ENCODE measurements around the gene TMUB2.

The TMUB2 gene

DNA sequence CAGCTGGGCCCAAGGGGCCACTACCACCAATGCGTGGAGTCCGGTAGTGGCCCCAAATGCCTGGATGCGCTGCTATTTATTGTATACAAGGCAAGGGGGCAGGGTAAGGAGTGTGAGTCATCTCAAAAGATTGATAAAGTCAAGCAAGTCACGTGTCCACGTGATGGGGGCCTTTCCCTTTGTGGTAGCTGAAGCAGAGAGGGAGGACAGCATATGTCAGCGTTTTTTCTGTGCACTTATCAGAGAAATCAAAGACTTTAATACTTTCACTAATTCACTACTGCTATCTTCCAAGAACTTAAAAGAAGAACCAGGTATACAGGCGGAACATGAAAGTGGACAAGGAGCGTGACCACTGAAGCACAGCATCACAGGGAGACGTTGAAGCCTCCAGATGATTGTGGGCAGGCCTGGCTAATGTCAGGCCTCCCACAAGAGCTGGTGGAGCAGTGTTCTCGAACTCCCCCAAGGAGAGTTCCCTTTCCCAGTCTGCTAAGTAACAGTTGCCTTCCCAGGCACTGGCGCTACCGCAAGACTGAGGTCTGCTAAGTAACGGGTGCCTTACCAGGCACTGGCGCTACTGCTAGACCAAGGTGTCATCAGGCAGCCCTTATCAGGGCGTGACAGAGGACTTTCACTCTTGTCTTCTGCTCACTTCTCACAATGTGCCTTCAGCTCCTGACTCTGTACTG lies 27.1 kb upstream of the TMUB2 start:
- Histone ChIP-seq H3K9me3 (ENCODE audit: control insufficient read depth, low read length) (no peaks in the 10 kb centered on the region), H3K27me3 (replicated peaks; ENCODE audit: control insufficient read depth, insufficient read depth, low read length) (no peaks in the 10 kb centered on the region), H3K4me1 (ENCODE audit: control insufficient read depth, insufficient read depth, low read length) (no peaks in the 10 kb centered on the region), H3K4me3 (ENCODE audit: low read length) (no peak overlapping the region), H3K9ac (ENCODE audit: low read length) (no peak overlapping the region), H3K36me3 (ENCODE audit: control insufficient read depth, insufficient read depth, low read length, severe bottlenecking) (peaks cover 33% of the 10 kb centered on the region)
- no peak for DNase-seq (ENCODE audit: low read depth)

DNA sequence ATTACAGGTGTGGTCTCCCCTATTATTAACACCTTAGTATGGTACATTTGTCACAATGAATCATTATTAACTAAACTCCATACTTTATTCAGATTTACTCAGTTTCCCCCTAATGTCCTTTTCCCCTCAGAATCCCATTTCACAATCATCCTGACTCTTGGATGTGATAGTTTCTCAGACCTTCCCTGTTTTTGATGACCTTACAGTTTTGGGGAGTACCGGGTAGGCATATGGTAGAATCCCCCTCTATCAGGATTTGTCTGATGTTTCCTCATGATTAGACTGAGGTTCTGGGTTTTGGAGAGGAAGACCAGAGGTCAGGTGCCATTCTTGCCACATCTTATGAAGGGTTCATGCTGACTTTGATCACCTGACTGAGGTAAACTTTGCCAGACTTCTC lies 22.3 kb upstream of the TMUB2 start:
- peaks cover 3% of the 10 kb centered on the region for H3K4me1 ChIP-seq (ENCODE audit: control insufficient read depth, insufficient read depth, low read length)
- DNase-seq (ENCODE audit: low read depth): no peak
- peaks cover 10% of the 10 kb centered on the region for H3K36me3 ChIP-seq (ENCODE audit: control insufficient read depth, insufficient read depth, low read length, severe bottlenecking)
- H3K9me3 ChIP-seq (ENCODE audit: control insufficient read depth, low read length): no peaks in the 10 kb centered on the region
- no peak overlapping the region for H3K4me3 ChIP-seq (ENCODE audit: low read length)
- H3K27me3 ChIP-seq (replicated peaks; ENCODE audit: control insufficient read depth, insufficient read depth, low read length): no peaks in the 10 kb centered on the region
- no peak overlapping the region for H3K9ac ChIP-seq (ENCODE audit: low read length)

DNA sequence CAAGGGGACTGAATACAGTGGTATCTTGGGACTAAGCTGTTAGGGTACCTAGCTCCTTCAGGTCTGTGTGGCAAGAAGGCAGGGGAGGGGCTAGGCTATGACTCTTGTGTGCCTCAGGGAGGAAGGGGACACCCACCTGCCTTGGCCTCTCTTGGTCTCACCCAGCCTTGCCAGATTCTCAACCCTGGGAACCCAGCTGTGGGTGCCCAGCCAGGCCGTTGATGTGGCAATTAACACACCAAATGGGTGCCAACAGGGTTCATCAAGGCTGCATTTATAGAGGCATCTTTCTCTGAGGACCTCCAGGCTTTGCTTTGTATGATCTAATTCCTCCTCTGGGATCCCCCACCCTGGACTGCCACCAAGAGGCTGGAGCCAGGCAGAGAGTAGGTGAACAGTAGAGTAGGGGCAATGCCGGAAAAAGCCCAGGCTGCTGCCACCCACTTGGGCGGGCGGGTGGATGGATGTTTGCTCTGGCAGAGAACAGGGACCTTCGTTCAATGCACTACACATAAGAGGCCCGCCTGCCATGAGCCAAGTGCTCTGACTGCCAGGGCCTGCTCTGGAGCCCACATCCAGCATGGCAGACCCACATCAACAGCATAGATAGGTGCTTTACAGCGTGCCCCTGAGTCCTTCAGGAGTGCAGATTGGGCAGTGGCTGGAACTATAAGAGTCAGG lies 19.5 kb upstream of the TMUB2 start:
- H3K27me3 ChIP-seq (replicated peaks; ENCODE audit: control insufficient read depth, insufficient read depth, low read length): no peaks in the 10 kb centered on the region
- peaks cover 12% of the 10 kb centered on the region for H3K4me1 ChIP-seq (ENCODE audit: control insufficient read depth, insufficient read depth, low read length)
- H3K9ac ChIP-seq (ENCODE audit: low read length): no peak overlapping the region
- no peak for DNase-seq (ENCODE audit: low read depth)
- no peak overlapping the region for H3K4me3 ChIP-seq (ENCODE audit: low read length)
- no peaks in the 10 kb centered on the region for H3K9me3 ChIP-seq (ENCODE audit: control insufficient read depth, low read length)
- no peaks in the 10 kb centered on the region for H3K36me3 ChIP-seq (ENCODE audit: control insufficient read depth, insufficient read depth, low read length, severe bottlenecking)

- H3K4me3 ChIP-seq (ENCODE audit: low read length): peak overlapping the region; percentile 8
- no peaks in the 10 kb centered on the region for H3K9me3 ChIP-seq (ENCODE audit: control insufficient read depth, low read length)
- no peaks in the 10 kb centered on the region for H3K36me3 ChIP-seq (ENCODE audit: control insufficient read depth, insufficient read depth, low read length, severe bottlenecking)
- H3K4me1 ChIP-seq (ENCODE audit: control insufficient read depth, insufficient read depth, low read length): peaks cover 12% of the 10 kb centered on the region
- H3K9ac ChIP-seq (ENCODE audit: low read length): peak overlapping the region; percentile 11
- no peak for DNase-seq (ENCODE audit: low read depth)
- no peaks in the 10 kb centered on the region for H3K27me3 ChIP-seq (replicated peaks; ENCODE audit: control insufficient read depth, insufficient read depth, low read length)
Measured at GRCh38 chr17:44170135-44170498, 16.7 kb upstream of the TMUB2 start.

- peaks cover 12% of the 10 kb centered on the region for H3K4me1 ChIP-seq (ENCODE audit: control insufficient read depth, insufficient read depth, low read length)
- peak within 1 kb of the TSS; percentile 8 for H3K4me3 ChIP-seq (ENCODE audit: low read length)
- H3K9me3 ChIP-seq (ENCODE audit: control insufficient read depth, low read length): no peaks in the 10 kb centered on the region
- DNase-seq (ENCODE audit: low read depth): peak; percentile 34
- H3K27me3 ChIP-seq (replicated peaks; ENCODE audit: control insufficient read depth, insufficient read depth, low read length): no peaks in the 10 kb centered on the region
- H3K36me3 ChIP-seq (ENCODE audit: control insufficient read depth, insufficient read depth, low read length, severe bottlenecking): no peaks in the 10 kb centered on the region
- H3K9ac ChIP-seq (ENCODE audit: low read length): peak within 1 kb of the TSS; percentile 11
Measured at GRCh38 chr17:44170499-44171201, 16.1 kb upstream of the TMUB2 start, which contains the start of gene ASB16. ASB16 (plus strand) TSS chr17:44170704; CDS start chr17:44170790, 86 bp downstream.

DNA sequence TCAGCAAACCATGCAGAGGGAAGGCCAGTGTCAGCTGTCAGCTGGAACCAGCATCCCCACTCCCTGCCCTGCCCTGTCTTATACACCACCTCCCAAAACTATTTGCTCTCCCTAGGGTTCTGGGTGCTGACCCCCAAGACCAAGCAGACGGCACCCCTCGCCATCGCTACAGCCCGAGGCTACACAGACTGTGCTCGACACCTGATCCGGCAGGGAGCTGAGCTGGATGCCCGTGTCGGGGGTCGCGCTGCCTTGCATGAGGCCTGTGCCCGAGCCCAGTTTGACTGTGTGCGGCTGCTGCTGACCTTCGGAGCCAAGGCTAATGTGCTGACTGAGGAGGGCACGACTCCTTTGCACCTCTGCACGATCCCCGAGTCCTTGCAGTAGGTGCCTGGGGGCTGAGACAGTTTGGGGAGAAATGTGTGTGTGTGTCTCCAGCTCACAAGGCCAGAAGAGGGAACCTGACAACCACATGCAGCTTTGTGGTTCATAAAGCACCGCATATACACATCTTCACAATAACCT lies 14.8 kb upstream of the TMUB2 start:
- DNase-seq (ENCODE audit: low read depth): no peak
- H3K4me1 ChIP-seq (ENCODE audit: control insufficient read depth, insufficient read depth, low read length): peaks cover 12% of the 10 kb centered on the region
- no peaks in the 10 kb centered on the region for H3K9me3 ChIP-seq (ENCODE audit: control insufficient read depth, low read length)
- no peak overlapping the region for H3K4me3 ChIP-seq (ENCODE audit: low read length)
- no peaks in the 10 kb centered on the region for H3K36me3 ChIP-seq (ENCODE audit: control insufficient read depth, insufficient read depth, low read length, severe bottlenecking)
- H3K9ac ChIP-seq (ENCODE audit: low read length): no peak overlapping the region
- no peaks in the 10 kb centered on the region for H3K27me3 ChIP-seq (replicated peaks; ENCODE audit: control insufficient read depth, insufficient read depth, low read length)

DNA sequence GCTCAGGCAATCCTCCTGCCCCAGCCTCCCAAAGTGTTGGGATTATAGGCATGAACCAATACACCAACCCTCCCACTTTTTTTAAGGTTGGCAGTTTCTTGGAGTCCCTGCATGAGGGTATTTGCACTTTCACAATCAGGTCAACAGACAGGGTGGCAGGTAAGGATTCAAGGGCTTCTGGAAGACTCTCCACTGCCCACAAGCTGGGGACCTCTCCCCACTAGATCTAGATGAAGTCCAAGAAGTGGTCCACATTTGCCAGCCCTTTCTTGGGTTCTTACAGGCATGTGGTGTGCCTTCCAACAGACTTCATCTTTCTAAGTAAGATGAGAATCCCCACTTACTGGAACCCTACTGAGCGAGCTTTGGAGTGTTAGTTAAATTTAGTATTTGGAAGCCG lies 12.3 kb upstream of the TMUB2 start:
- Histone ChIP-seq H3K9ac (ENCODE audit: low read length) (no peak overlapping the region), H3K9me3 (ENCODE audit: control insufficient read depth, low read length) (no peaks in the 10 kb centered on the region), H3K36me3 (ENCODE audit: control insufficient read depth, insufficient read depth, low read length, severe bottlenecking) (no peaks in the 10 kb centered on the region), H3K27me3 (replicated peaks; ENCODE audit: control insufficient read depth, insufficient read depth, low read length) (no peaks in the 10 kb centered on the region), H3K4me1 (ENCODE audit: control insufficient read depth, insufficient read depth, low read length) (peaks cover 10% of the 10 kb centered on the region), H3K4me3 (ENCODE audit: low read length) (no peak overlapping the region)
- no peak for DNase-seq (ENCODE audit: low read depth)

GRCh38 chr17:44176257-44176656 lies 10.5 kb upstream of the TMUB2 start:
- Histone ChIP-seq H3K4me1 (ENCODE audit: control insufficient read depth, insufficient read depth, low read length) (no peaks in the 10 kb centered on the region), H3K27me3 (replicated peaks; ENCODE audit: control insufficient read depth, insufficient read depth, low read length) (no peaks in the 10 kb centered on the region), H3K36me3 (ENCODE audit: control insufficient read depth, insufficient read depth, low read length, severe bottlenecking) (no peaks in the 10 kb centered on the region), H3K9me3 (ENCODE audit: control insufficient read depth, low read length) (no peaks in the 10 kb centered on the region), H3K4me3 (ENCODE audit: low read length) (no peak overlapping the region), H3K9ac (ENCODE audit: low read length) (no peak overlapping the region)
- no peak for DNase-seq (ENCODE audit: low read depth)

- H3K4me1 ChIP-seq (ENCODE audit: control insufficient read depth, insufficient read depth, low read length): peaks cover 2% of the 10 kb centered on the region
- no peak overlapping the region for H3K4me3 ChIP-seq (ENCODE audit: low read length)
- H3K9ac ChIP-seq (ENCODE audit: low read length): no peak overlapping the region
- no peaks in the 10 kb centered on the region for H3K9me3 ChIP-seq (ENCODE audit: control insufficient read depth, low read length)
- no peaks in the 10 kb centered on the region for H3K27me3 ChIP-seq (replicated peaks; ENCODE audit: control insufficient read depth, insufficient read depth, low read length)
- no peak for DNase-seq (ENCODE audit: low read depth)
- peaks cover 4% of the 10 kb centered on the region for H3K36me3 ChIP-seq (ENCODE audit: control insufficient read depth, insufficient read depth, low read length, severe bottlenecking)
Measured at GRCh38 chr17:44176671-44177501, 9.9 kb upstream of the TMUB2 start.

DNA sequence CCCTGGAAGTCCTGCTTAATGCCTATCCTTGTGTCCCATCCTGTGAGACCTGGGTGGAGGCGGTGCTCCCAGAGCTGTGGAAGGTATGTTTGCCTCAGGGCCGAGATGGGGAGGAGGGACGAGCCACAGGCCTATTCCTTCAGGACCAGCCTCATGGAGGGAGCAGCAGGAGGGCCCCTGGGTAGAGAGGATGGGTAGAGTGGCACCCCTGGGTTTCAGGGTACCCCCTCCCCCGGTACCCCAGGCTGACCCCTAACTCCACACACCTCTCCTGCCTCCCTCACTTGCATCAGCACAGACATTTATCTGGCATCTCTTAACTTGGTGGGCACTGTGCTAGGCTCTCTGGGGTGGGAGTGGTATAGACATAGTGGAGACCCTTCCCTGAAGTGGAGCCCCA lies 9.1 kb upstream of the TMUB2 start:
- Histone ChIP-seq H3K4me1 (ENCODE audit: control insufficient read depth, insufficient read depth, low read length) (peaks cover 8% of the 10 kb centered on the region), H3K9me3 (ENCODE audit: control insufficient read depth, low read length) (no peaks in the 10 kb centered on the region), H3K9ac (ENCODE audit: low read length) (no peak overlapping the region), H3K4me3 (ENCODE audit: low read length) (no peak overlapping the region), H3K36me3 (ENCODE audit: control insufficient read depth, insufficient read depth, low read length, severe bottlenecking) (peaks cover 5% of the 10 kb centered on the region), H3K27me3 (replicated peaks; ENCODE audit: control insufficient read depth, insufficient read depth, low read length) (no peaks in the 10 kb centered on the region)
- DNase-seq (ENCODE audit: low read depth): no peak
